Measurements from ENCODE around the gene AOPEP. TPM values are rescaled to one million over a fixed set of nuclear protein-coding genes. Genes with fewer than 3 reads are reported as not detected.

AOPEP gene
- total and polyA plus RNA-seq, 7 donors = 28.0 to 490 (median 184) TPM

DNA sequence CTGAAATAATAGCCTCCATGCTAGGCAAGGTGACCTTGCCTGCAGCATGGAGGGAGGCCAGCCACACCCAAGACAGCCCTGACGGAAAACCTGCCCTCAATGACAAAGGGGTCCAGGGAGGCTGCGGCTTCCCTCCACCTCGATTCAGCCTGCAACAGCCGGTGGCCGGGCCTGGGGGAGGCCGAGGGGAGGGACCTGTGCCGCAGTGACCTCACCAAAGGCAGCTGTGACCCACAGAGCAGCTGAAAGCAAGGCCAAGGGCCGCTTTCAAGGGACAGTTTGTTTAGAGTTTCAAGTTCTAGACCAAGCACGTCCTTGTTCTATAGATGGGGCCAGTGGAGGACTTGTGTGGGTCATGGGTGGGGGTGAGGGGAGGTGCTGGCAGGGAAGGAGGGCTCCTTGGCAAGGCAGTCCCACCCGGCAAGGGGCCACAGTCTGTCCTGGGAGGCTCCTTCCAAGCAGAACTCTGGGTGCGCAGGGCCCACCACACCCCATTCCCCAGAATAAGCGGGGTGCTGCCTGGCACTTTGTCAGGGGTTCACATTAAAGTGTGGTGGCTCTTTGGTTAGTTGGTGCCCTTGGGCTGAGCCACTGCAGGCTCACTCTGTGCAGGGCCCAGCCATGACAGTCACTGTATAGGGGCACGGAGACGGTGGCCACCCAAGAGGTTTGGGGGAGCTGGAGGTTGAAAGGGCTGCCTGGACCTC lies 364.5 kb downstream of the AOPEP start:
- WGBS, 2 donors = 75 to 79% methylated on average over 14 of the region's 14 CpGs
- peaks cover 0 to 93% (median 83%) of the 10 kb centered on the region in 4 donors for H3K4me1 ChIP-seq
- intact Hi-C loops (cut with DNase I) = no loop called here
- H3K9me3 ChIP-seq = no peaks in the 10 kb centered on the region
- H3K27ac ChIP-seq = peak overlapping the region; percentile 77 to 99 (median 86)
- peaks cover 0 to 33% (median 8%) of the 10 kb centered on the region in 4 donors for H3K36me3 ChIP-seq
- no peak overlapping the region for H3K4me3 ChIP-seq
- DNase-seq = peak; percentile 64
- no peaks in the 10 kb centered on the region for H3K27me3 ChIP-seq
- TF ChIP-seq, protein P1, sequence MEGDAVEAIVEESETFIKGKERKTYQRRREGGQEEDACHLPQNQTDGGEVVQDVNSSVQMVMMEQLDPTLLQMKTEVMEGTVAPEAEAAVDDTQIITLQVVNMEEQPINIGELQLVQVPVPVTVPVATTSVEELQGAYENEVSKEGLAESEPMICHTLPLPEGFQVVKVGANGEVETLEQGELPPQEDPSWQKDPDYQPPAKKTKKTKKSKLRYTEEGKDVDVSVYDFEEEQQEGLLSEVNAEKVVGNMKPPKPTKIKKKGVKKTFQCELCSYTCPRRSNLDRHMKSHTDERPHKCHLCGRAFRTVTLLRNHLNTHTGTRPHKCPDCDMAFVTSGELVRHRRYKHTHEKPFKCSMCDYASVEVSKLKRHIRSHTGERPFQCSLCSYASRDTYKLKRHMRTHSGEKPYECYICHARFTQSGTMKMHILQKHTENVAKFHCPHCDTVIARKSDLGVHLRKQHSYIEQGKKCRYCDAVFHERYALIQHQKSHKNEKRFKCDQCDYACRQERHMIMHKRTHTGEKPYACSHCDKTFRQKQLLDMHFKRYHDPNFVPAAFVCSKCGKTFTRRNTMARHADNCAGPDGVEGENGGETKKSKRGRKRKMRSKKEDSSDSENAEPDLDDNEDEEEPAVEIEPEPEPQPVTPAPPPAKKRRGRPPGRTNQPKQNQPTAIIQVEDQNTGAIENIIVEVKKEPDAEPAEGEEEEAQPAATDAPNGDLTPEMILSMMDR (IDR thresholded peaks at IDR 0.05) = no peak
- no peak for TF ChIP-seq POLR2AphosphoS5 (IDR thresholded peaks at IDR 0.05)

DNA sequence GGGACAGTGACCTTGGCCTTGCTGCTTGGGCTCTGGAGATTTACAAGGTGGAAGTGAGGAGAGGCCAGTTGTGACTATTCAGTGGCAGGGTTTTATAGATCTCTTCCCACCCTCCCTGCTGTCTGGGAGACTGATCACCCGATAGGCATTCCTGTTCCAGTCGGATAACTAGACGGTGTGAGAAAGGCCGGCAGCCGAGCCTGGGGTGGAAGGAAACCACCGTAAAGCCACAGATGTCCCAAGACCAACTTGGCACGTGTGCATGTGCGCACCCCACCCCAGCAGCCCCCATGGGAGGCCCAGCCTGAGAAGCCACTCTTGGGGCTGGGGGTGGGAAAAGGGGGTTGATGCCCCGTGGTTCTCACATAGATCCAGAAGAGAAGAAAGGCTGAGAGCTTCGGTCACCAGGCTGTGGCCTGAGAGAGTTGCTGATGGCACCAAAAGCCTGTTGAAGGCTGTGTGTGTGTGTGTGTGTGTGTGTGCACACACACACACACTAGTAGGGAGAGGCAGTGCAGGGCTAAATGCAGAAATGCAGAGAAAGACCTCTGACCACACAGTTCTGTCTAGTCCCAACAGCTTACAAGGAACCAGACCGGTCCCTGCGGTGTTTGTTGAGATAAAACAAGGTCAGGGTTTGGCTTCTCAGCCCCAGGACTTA lies 365.2 kb downstream of the AOPEP start:
- intact Hi-C loops (cut with DNase I) = no loop called here
- H3K27ac ChIP-seq = peak overlapping the region; percentile 77 to 99 (median 86)
- no peak for DNase-seq
- H3K9me3 ChIP-seq = no peaks in the 10 kb centered on the region
- no peaks in the 10 kb centered on the region for H3K27me3 ChIP-seq
- TF ChIP-seq POLR2AphosphoS5 (IDR thresholded peaks at IDR 0.05) (peak in 1 of 4 donors; percentile 33), EP300 (IDR thresholded peaks at IDR 0.05) (no peak), POLR2A (IDR thresholded peaks at IDR 0.05) (no peak)
- TF ChIP-seq, protein P1 (IDR thresholded peaks at IDR 0.05) = no peak
- 29 to 49% methylated on average over 12 of the region's 12 CpGs for WGBS, 2 donors
- peaks cover 0 to 85% (median 78%) of the 10 kb centered on the region in 4 donors for H3K4me1 ChIP-seq
- peaks cover 0 to 30% (median 1%) of the 10 kb centered on the region in 4 donors for H3K36me3 ChIP-seq
- H3K4me3 ChIP-seq = no peak overlapping the region

DNA sequence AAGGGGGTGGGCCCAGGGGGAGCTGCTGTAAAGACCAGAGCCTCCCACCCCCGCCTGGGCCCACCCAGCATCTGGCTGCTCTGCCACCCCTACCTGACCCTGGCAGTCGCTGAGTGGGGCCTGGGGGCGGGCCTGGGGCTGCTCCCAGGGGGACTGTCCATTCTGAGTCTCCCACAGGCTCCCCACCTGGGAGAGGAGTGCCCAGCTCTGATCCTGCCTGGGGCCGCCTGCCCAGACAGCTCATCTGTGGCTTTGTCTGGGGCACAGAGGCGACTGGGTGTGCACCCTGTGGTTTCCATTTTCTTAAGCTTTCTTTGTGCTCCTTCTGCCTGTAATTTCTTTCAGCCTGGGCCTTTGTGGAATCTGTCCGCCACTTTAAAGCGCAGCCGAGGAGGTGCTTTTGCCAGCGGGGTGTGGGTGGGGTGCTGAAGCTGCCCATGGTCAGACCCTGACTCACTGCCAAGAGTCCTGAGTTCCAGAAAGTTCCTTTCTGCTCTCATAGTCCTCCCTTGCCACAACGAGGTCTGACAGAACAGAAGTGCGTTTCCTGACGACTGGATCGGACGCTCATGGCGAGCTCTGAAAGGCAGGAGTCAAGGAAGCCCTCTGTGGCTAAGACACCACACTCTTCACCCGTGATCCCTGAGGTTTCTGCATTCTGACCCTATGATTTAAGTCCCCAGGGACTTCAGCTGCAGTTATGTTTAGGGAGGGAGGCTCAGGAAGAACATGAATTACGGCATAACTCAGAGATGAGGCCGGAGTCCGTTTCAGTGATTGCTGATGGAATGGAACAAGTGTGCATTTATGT lies 366.0 kb downstream of the AOPEP start:
- intact Hi-C loops (cut with DNase I) = no loop called here
- Histone ChIP-seq H3K9me3 (no peaks in the 10 kb centered on the region), H3K27ac (peak overlapping the region; percentile 77 to 99 (median 86)), H3K27me3 (no peaks in the 10 kb centered on the region), H3K4me1 (peaks cover 0 to 82% (median 74%) of the 10 kb centered on the region in 4 donors), H3K4me3 (no peak overlapping the region), H3K36me3 (peaks cover 0 to 31% (median 0%) of the 10 kb centered on the region in 4 donors)
- TF ChIP-seq EP300 (IDR thresholded peaks at IDR 0.05) = no peak
- TF ChIP-seq POLR2AphosphoS5 (IDR thresholded peaks at IDR 0.05) = peak in 2 of 4 donors; percentile 16 to 34
- no peak for TF ChIP-seq POLR2A (IDR thresholded peaks at IDR 0.05)
- TF ChIP-seq, protein P1 (IDR thresholded peaks at IDR 0.05) = no peak
- WGBS, 2 donors = 23 to 40% methylated on average over 19 of the region's 19 CpGs
- DNase-seq = peak; percentile 72

DNA sequence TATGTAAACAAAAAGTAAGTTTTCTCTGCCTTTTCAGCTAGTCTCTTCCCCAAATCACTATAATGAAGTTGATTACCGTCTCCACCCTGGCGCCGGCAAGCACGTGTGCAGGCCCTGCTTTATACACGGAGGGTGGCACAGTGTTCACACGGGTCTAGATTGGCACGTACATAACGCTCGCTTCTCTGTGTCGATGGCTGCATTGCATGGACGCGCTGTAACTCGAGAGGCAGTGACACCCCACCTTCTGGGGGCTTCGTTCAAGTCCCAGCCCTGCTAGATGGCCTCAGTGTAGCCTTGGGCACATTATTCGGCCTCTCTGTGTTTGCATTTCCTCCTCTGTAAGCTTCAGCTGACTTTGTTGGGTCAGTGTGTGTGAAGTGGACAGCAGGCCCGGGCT lies 367.1 kb downstream of the AOPEP start:
- 39 to 81% methylated on average over 16 of the region's 16 CpGs for WGBS, 2 donors
- intact Hi-C loops (cut with DNase I) = no loop called here
- TF ChIP-seq EP300 (IDR thresholded peaks at IDR 0.05) (no peak), POLR2A (IDR thresholded peaks at IDR 0.05) (no peak), POLR2AphosphoS5 (IDR thresholded peaks at IDR 0.05) (no peak)
- TF ChIP-seq, protein P1 (IDR thresholded peaks at IDR 0.05) = no peak

More for the DNA sequence above, 367.1 kb downstream of the AOPEP start:
- Histone ChIP-seq H3K27me3 (no peaks in the 10 kb centered on the region), H3K36me3 (peaks cover 0 to 27% (median 0%) of the 10 kb centered on the region in 4 donors), H3K9me3 (no peaks in the 10 kb centered on the region), H3K4me1 (peaks cover 0 to 80% (median 68%) of the 10 kb centered on the region in 4 donors), H3K27ac (peak overlapping the region in 3 of 4 donors; percentile 7 to 99 (median 90)), H3K4me3 (no peak overlapping the region)
- no peak for DNase-seq

Data from sigmoid colon (tissue), 7 donors.